Hepatocyte (in vitro differentiated cells): ENCODE data around the gene MRGPRF.

ENCODE experiments used
- EZH2 ChIP-seq: fragments of 200-600 bp; sonication (generic); IDR thresholded peaks from 2 replicates; pipeline ENCODE4 v1.6.1; 2016; ENCODE audit warnings: antibody characterized with exemption, mild to moderate bottlenecking, borderline replicate concordance
- EZH2phosphoT487 ChIP-seq: fragments of 200-600 bp; sonication (generic); IDR thresholded peaks from one replicate; pipeline ENCODE4 v1.6.1; 2018; ENCODE audit warnings: antibody characterized with exemption, mild to moderate bottlenecking, low read depth, moderate library complexity; ENCODE audit not compliant: unreplicated experiment, severe bottlenecking
- TF ChIP-seq, protein P1 (sequence below): fragments of 200-600 bp; sonication (generic); IDR thresholded peaks from 2 replicates; pipeline ENCODE4 v1.5.1; 2016; ENCODE audit warnings: antibody characterized with exemption, mild to moderate bottlenecking; ENCODE audit not compliant: poor library complexity

- TF ChIP-seq, protein P1, sequence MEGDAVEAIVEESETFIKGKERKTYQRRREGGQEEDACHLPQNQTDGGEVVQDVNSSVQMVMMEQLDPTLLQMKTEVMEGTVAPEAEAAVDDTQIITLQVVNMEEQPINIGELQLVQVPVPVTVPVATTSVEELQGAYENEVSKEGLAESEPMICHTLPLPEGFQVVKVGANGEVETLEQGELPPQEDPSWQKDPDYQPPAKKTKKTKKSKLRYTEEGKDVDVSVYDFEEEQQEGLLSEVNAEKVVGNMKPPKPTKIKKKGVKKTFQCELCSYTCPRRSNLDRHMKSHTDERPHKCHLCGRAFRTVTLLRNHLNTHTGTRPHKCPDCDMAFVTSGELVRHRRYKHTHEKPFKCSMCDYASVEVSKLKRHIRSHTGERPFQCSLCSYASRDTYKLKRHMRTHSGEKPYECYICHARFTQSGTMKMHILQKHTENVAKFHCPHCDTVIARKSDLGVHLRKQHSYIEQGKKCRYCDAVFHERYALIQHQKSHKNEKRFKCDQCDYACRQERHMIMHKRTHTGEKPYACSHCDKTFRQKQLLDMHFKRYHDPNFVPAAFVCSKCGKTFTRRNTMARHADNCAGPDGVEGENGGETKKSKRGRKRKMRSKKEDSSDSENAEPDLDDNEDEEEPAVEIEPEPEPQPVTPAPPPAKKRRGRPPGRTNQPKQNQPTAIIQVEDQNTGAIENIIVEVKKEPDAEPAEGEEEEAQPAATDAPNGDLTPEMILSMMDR = no peak
- no peak for TF ChIP-seq EZH2
- no peak for TF ChIP-seq EZH2phosphoT487
Observed at GRCh38 chr11:69060806-69061712, 48.0 kb upstream of the MRGPRF start.
